Cortex of kidney (tissue), 1 donor: Measurements from ENCODE around the gene PMAIP1.
"Not testable (repeated sequence)": the region's sequence is repeated elsewhere in the genome, so short reads cannot be mapped to it uniquely, and the experiment has no call there.

Experiments used
- DNase-seq: peaks from one replicate; lab custom pipeline; 2025; lab: John Stamatoyannopoulos, UW

Gene PMAIP1

DNA sequence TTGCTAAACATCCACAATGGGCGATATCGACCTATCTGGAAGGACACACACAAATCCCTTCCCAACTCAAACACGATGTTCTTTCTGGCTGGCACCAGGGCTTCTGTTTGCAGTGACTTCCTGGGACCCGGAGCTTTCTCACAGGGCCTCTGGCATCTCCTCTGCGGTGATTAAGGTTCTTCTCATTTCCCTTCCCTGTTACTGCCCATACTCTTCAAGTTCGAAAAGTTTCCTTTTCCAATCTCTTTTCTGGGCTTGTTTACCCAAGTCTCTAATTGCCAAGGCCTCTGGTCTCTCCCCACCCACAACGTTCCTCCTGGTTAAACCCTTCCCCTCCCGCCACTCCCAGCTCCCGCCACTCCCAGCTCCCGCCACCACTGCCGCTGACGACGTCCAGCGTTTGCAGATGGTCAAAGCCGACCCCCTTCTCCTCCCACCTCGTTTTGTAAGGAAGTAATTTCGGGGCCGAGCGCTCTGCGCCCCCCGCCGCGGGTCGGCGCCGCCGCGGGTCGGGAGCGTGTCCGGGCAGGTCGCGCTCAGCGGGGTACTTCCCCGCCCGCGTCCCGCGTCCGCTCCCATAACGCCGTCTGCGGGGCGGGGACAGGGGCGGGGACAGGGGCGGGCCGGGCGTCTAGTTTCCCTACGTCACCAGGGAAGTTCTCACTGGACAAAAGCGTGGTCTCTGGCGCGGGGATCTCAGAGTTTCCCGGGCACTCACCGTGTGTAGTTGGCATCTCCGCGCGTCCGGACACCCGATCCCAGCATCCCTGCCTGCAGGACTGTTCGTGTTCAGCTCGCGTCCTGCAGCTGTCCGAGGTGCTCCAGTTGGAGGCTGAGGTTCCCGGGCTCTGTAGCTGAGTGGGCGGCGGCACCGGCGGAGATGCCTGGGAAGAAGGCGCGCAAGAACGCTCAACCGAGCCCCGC lies at the start of gene PMAIP1:
Gene PMAIP1, plus strand, starts transcription at position 699 of the 924 bp plus-strand sequence. Its CDS starts 182 bp downstream, at position 881.
- no peak for DNase-seq

DNA sequence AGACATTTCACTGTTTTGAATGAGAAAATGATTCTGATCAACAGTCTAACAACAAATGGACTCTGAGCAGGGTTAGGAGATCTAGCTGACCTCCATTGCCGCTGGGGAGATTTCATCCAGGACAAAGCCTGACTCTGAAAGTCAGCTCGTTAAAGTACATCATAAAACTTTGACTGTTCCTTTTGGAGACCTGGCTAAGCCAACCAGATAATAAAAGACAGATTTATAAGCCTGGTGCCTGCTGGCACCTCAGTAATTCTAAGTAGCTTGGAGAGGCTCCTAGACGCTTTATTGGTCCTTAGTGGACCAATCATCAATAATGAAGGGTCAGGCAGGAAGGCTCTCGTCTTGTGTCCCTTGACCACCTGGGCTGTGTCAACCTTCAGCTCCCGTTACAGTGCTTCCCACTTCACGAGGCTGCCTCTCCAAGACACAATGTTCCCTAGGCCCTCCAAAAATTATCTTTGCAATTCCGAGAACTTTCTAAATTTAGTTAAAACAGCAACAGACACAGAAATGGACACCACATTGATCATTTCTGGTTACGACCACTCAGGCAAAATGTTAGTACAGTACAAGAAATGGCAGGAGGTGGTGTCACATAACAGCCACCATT lies 47.9 kb upstream of the PMAIP1 start:
- no peak for DNase-seq

DNA sequence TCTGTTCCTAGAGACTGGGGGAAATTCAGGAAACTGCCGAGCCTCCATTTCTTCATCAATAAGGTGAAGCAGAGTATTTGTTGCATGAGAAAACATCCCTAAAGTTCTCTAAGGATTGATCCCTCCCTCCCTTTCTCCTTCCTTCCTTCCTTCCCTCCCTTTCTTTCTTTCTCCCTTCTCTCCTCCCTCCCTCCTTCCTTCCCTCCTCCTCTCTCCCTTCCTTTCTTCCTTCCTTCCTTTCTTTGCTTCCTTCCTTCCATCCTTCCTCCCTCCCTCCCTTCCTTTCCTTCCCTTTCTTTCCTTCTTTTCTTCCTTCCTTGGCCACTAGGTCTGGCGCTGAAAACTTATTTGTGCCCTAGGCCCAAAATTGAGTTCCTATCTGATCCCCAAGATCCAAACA lies 47.2 kb upstream of the PMAIP1 start:
- DNase-seq: no peak

DNA sequence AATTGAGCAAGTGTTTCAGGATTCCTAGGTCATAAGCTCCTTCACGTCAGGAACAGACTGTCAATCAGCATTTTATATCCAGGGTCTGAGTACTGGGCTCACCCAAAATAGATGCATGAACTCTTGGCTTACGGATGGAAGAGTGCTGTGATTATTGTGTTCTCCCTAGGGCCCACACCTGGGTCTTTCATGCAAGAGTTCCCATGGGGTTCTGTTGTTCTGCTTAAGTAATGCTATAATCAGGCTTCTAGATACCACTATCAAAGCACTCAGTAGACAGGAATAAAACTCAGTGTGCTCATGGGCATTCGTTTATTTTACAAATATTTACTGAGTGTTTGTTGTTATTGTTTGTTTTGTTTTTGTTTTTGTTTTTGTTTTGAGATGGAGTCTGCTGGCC lies 46.4 kb upstream of the PMAIP1 start:
- DNase-seq: no peak

DNA sequence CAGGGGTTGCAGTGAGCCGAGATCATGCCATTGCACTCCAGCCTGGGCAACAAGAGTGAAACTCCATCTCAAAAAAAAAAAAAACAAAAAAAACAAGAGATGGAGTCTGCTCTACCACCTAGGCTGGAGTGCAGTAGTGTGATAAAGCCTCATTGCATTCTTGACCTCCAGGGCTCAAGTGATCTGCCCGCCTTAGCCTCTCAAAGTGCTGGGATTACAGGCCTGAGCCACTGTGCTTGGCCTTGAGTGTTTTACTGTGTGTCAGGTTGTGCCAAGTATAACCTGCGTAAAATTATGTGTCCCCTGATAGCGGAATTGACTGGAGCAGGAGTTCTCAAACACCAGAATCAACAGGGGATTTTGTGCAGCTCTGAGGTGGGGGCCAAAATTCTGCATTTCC lies 45.8 kb upstream of the PMAIP1 start:
- not testable (repeated sequence) for DNase-seq

DNA sequence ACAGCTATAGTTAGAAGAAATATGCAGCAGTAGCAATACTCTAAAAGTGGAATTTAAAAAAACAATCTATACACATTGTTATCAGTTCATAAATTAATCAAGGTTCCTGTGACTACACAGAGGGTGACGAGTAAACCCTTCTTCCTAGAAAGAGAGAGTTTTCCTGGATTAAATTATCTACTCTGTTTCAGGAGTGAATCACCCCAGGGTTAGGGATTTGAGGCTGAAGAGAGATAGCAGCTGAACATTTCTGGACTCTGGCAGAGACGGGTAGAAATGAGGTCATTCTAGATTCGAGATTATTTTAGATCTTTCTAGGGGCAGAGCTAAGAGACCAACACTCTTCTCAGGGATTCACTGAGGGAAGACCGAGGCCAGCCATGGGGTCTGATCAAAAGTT lies 38.8 kb upstream of the PMAIP1 start:
- no peak for DNase-seq

DNA sequence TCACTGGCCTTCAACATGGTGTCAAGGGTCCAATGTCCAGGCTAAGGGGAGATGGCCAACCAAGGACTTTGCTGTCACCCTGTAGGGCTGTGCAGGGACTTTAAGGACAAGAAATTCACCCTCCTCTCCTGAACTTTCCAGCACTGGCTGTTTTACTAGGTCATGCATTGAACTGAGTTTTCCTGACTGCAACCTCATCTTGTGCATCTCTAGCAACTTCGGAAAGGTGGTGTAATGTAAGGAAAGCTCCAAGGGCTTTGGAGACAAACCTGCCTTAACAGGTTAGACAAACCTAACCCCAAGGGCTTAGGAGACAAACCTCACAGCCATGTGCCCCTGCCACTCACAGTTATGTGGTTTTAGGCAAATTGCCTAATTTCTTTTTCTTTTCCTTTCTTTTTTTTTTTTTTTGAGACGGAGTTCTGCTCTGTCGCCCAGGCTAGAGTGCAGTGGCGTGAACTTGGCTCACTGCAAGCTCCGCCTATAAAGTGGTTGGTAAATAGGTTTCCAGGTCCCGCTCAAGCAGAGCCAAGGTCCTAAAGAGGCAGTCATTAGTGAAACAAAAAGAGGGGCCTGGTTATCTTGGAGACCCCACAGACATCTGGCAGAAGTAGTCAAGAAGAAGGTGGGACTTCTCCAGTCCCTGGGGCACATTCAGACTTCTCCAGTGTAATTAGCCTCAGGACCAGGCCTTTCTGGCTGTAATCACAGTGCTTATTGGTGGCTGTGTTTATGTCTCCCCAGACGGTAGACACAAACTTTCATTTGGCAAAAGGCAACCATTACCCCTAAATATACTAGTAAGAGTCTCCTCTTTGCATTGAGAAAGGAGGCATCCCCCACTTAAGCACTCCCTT lies 37.6 kb upstream of the PMAIP1 start:
- no peak for DNase-seq

DNA sequence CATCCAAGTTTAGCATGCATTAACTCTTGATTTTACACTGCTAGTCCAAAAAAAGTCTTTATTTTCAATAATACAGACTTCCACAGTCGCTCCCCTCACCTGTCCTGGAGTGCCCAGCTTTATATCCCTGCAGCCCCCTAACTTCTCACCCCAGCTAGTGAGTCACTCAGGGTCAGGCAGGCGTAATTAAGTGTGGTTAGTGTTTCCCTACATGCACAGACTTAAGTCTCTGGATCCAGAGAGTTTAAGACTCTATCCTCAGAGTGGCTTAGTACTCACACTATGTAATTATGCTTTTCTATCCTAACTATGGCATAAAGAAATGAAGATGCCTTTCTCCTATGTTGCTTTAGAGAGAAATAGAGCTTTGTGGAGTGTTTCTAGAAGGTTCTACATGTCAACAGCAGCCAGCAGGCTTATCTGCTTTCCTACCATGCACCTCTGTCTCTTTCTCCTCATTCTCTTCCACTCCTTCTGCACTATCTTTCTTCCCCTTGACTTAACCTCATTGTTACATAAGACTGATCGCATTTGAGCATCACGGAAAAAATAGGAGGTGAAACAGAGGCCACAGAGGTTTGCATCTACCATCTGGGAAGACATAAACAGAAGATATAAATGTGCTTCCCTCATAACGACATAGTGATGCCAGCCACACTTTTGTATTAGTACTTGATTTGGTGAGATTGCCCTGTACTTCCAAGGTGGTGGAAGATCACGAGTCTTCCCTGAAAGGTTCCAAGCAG lies 34.4 kb upstream of the PMAIP1 start:
- no peak for DNase-seq

DNA sequence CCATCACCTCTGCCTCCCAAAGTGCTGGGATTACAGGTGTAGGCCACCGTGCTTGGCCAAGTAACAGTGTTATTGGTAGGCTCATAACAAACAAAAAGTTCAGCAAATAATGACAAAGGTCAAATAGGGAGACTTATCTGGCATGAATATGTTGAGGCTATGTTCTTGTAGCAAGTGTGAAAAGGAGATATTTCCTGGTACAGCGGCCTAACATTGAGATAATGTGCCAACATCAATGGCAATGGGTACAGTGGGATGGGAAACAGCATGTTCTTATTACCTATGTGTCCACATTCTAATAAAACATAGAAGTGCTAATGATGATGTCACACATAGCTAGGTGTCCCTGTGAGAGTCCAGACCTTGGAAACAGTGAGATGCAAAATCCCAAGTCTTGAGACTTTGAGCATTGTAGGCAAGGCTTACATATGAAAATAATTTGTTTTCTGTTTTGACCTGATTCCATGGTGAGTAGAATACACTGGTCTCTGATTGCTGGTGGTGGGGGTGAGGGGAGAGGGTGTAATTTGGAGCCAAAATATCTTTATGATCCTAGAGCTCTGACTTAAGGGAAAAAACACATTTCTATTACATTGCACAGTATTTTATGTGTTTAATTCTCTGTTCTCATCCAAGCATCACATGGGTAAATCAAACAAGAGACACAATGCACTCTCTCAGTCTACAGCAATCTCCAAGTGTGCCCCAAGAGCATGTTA lies 33.1 kb upstream of the PMAIP1 start:
- no peak for DNase-seq

DNA sequence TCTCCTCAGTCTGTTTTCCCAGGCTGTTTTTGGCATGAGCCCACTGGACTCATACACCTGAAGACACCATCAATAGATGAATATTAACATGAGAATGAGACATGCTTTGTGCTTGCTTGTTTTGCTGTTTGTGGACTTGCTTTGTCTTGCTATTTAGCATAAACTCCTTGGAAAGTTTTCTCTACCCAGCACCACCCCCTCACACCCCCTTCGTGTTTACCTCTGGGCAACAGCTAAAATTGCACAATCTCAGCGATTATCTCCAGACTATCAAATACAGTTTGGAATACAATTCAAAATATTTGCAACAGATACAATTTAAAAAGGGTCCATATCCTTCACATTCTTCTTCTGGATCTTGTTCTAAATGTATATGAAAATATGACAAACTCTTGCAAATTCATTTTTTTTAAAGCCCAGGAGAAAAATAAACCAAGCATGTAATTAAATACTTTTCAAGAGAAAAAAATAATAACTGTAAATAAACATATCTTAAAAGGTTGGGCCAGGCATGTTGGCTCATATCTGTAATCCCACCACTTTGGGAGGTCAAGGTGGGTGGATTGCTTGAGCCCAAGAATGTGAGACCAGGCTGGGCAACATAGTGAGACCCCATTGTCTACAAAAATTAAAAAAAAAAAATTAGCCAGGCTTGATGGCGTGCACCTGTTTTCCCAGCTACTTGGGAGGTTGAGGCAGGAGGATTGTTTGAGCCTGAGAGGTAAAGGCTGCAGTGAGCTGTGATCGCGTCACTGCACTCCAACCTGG lies 32.3 kb upstream of the PMAIP1 start:
- DNase-seq: no peak

DNA sequence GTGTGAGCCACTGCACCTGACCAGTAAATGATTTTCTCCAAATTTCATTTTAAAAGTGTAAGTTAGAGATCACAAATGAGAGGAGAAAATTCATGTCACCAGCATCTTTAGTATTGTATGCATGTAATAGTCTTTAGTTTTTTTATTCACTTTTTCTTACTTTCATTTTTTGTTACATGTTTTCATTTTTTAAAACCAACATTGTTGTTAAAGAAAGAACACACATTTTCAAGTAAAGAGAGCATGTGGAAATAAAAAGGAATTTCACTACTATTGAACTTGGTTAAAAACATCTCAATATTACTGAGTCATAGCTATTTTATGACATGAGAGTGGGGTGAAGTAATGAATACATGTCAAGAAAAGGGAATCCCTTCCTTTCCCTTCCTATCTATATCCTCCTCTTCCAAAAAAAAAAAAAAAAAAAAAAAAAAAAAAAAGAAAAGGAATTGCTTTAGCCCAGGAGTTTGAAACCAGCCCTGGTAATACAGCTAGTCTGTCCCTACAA lies 29.1 kb upstream of the PMAIP1 start:
- no peak for DNase-seq

DNA sequence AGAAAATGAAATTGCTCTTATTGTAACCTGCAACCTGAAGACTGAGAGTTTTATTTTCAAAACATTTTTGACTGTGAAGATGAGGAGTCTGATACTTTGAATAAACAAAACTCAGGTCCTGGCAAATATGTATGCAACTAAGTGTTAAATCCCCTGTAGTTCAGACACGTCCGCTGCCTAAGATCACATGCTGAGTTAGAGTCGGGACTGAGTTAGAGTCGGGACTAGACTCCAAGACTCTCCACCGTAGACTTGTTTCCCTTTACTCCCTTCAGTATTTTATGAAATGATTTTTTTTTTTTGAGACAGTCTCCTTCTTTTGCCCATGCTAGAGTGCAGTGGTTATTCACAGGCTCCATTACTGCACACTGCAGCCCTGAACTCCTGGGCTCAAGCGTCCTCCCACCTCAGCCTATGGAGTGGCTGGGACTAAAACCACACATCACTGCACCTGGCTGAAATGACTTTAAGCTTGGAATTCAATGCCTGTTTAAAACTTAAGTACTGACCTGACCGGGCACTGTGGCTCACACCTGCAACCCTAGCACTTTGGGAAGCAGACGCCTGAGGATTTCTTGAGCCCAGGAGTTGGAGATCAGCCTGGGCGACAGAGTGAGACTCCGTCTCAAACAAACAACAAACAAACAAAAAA lies 28.0 kb upstream of the PMAIP1 start:
- DNase-seq: no peak

DNA sequence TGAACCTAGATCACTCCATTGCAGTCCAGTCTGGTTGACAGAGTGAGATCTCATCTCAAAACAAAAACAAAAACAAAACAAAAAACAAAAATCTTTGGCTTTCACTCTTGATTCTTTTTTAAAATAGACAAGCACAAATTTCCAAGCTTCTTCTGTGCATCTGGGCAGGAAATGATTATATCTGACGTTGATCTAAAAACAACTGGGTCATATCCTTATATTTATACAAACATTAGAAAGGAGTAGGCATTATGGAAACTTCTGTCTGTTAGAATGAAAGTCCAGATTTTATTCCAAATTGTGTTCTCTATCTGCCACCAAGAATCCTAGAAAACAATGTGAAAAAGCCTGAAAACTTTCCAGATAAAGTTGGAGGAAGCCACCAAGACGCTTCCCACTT lies 26.2 kb upstream of the PMAIP1 start:
- DNase-seq: no peak

DNA sequence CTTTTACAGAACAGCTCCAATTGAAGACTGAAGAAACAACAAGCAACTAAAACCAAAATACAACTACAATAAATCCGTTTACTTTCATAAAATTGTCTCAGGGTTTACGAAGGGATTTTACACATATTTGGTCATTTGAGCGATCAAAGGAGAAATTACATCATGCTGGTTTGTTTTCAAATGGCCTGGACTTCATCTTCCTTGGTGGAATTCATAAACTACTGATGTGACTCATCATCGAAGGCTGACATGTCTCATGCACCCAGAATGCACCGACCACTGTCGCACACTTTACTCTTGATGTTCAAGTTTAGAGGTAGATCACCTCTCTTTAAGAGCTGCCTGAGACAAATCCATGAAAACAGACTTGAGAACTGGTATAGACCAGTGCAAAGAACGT lies 25.6 kb upstream of the PMAIP1 start:
- DNase-seq: no peak

DNA sequence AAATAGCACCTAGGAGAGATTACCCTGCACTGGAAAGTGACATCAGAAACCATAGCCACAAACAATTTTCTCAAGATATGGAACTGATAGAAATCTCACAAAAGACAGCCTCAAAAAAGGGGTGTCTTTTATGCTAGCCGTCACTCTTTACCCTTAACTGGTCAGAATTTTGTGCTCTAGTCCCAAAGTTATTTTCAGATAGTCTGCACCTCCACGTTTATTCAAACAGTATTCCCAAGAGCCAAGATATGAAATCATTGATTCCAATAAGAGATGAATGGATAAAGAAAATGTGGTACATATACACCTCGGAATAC lies 23.5 kb upstream of the PMAIP1 start:
- no peak for DNase-seq

DNA sequence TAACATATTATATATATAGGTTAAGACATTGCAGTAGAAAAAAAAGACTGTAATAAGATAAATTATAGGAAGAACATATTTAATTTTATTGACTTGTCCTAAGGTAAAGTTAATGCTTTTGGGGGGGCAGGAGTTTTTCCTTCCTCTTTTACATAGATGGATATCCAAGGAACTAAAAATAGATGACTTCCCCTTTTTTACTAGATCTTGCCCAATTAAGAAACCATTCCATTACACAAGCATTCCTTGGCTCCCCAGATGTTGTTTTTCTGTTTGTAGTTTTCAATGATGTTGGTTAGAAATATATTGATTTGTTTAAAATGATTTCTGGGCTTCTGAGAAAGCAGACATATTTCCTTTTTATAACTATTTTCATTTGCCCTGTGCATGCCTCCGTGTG lies 22.4 kb upstream of the PMAIP1 start:
- no peak for DNase-seq

DNA sequence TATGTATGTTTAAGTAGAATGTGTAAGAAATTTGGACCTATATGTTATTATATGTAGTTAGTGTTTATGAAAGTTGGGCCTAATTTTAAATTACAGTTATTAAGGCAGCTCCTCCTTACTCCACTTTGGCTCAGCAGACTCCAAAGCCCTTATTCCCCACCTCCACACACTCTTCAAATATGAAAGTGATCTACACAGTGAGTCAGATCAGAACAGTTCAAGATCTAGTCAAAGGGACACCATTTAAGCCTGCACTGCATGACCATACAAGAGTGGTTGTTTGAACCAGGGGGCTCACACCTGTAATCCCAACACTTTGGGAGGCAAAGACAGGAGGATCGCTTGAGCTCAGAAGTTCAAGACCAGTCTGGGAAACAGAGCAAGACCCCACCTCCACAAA lies 21.2 kb upstream of the PMAIP1 start:
- no peak for DNase-seq

DNA sequence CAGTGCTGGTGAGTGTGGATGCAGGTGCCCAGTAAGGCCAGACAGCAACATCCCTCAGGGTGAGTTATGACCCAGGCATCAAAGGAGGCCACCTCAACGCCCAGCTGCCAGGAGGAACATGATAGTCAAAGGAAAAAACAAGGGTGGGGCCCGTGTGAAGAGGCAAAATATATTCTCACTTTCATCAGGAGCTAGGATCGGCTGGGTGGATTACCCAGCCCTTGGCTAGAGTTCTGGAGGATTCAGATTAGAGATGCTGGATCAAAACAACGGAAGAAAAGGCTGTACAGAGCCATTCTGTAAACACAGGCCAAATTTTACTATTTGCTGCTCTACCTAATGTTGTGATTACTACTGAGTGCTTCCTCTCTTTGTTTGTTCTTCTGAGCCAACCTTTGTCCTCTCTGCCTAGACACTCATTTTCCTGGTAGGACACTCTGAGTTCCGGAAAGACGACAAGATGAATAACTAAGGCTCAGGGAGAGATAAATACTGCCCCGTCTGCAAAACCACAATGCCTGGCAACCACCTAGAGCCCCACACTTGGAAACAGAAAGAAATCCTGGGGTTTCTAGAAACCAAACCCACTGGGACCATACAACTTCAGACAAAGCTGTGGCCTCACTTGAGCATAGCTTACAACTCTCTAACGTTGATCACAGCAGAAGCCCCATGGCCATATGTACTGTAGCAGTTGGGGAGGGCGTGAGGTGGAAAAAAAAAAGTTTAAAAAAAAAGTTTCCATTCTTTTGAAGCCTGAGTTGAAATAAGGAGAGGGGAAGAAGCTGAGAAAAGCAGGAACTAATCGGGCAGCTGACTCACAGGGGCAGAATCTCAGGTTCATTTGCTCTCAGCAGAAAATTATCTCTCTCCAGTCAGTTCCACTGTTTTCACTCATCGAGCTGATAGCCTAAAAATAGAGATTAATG lies 17.8 kb upstream of the PMAIP1 start:
- DNase-seq: no peak

DNA sequence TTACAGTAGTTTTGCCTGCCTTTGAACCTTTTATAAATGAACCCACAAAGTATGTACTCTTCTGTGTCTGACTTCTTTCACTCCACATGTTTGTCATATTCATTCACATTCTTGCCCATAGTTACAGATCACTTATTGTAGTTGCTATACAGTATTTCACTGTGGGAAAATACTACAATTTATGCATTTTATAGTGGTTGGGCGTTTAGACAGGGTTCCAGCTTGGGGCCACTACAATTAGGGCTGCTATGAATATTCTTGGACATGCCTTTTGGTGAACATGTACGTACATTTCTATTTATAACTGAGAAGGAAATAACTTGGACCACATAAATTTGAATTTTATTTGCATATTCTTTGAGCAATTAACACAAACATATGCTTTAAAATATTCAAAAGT lies 15.4 kb upstream of the PMAIP1 start:
- DNase-seq: no peak
